Measurements from ENCODE around the gene WDR35. TPM values are rescaled to one million over a fixed set of nuclear protein-coding genes. Genes with fewer than 3 reads are reported as not detected.
"Not testable (repeated sequence)": the region's sequence is repeated elsewhere in the genome, so short reads cannot be mapped to it uniquely, and the experiment has no call there.

Gene WDR35
- total RNA-seq, 1 donor from 2014 or later: 12.0 TPM

DNA sequence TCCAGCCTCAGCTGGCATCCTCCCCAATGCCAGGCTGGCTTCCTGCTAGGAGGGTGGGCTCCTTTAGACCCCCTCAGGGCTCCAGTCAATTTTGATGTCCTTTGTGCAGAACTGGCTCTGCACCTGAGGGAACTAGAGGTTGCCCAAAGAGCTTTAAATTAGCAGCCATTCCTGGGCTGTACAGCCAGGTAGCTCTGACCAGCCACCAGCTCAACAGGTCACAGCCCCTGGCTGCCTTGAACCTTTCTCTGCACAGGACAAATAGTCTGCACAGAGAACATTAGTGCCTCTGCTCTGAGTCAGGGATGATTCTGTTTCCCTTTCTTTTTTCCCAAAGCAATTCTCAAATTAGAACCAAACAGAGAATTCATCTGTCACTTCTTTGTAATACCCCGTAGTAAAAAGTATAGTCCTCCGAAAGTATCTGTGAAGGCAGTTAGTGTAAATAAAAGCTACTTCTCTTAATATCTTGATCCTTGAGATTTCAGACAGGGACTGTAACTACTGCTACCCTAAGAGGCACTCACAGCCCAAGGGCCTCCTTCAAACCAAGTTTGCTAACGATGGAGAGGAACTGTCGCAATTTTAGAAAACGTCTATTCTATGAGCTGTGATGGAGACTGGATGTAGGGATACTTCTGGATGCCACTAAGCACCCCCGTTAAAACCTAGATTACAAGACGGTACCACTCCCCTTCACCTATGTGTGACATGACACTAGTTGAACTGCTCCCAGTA, 91.1 kb downstream of the WDR35 start:
- Histone ChIP-seq H3K36me3 (ENCODE audit: control insufficient read depth in 3 of 3, insufficient read depth in 3 of 3, low read length in 3 of 3) (no peaks in the 10 kb centered on the region), H3K27me3 (ENCODE audit: control insufficient read depth in 3 of 3, insufficient read depth in 3 of 3, low read length in 3 of 3) (no peaks in the 10 kb centered on the region), H3K9ac (ENCODE audit: low read depth in 1 of 3, low read length in 3 of 3) (peak overlapping the region in 1 of 3 donors; percentile 51), H3K9me3 (ENCODE audit: control insufficient read depth in 3 of 3, low read length in 3 of 3) (no peaks in the 10 kb centered on the region), H3K27ac (ENCODE audit: low read depth, low read length) (no peak overlapping the region), H3K4me1 (ENCODE audit: control insufficient read depth in 3 of 3, insufficient read depth in 3 of 3, low read length in 3 of 3) (peaks cover 23 to 33% (median 27%) of the 10 kb centered on the region in 3 donors), H3K4me3 (ENCODE audit: low read length in 3 of 3) (no peak overlapping the region)

DNA sequence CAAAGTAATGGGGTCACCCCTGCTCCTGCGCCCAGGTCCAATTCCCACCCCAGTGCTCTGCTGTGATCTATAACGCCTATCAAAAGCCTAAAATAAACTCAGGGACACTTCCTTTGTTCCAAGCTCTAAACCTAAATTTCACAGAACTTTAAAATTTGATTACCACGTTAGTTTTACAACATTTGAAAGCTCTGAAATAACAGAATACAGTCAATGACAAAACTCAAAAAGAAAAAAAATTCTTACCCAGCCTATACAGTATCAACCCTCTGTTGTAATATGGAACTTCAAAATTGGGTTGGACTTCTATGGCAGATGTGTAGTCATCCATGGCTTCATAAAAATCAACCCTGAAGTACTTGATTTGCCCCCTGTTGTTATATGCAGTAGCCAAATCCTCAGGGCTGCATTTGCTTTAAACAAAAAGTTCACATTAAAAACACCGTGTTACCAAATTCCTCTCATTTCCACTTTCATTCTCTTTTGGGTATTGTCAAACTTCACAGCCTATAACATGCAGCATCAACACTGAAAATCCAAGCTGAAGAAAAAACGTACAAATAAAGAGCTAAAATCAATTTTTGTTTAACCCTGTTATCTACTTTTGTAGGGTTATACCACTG, 92.2 kb downstream of the WDR35 start:
- H3K4me1 ChIP-seq (ENCODE audit: control insufficient read depth in 3 of 3, insufficient read depth in 3 of 3, low read length in 3 of 3): peaks cover 23 to 33% (median 27%) of the 10 kb centered on the region in 3 donors
- H3K36me3 ChIP-seq (ENCODE audit: control insufficient read depth in 3 of 3, insufficient read depth in 3 of 3, low read length in 3 of 3): no peaks in the 10 kb centered on the region
- H3K4me3 ChIP-seq (ENCODE audit: low read length in 3 of 3): no peak overlapping the region
- H3K27ac ChIP-seq (ENCODE audit: low read depth, low read length): no peak overlapping the region
- H3K9ac ChIP-seq (ENCODE audit: low read depth in 1 of 3, low read length in 3 of 3): peak overlapping the region in 2 of 3 donors; percentile 33 to 59
- no peaks in the 10 kb centered on the region for H3K9me3 ChIP-seq (ENCODE audit: control insufficient read depth in 3 of 3, low read length in 3 of 3)
- H3K27me3 ChIP-seq (ENCODE audit: control insufficient read depth in 3 of 3, insufficient read depth in 3 of 3, low read length in 3 of 3): no peaks in the 10 kb centered on the region

DNA sequence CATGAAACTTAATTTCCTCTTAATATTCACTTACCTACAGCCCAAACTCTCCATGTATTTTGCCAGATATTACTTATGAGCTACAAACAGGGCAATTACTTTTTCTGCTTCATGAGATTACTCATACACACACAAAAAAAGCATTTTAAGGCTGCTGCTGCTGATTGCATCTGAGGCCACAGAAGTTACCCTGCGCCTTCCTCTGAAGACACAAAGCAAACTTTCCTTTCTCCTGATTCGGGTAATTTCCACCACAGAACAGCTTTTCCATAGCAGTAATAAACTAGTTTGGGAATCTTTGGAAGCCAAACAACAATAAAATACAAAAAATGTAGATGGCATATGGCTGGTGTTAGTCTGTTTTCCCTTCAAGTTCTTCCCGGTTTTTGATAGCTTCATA, 94.4 kb downstream of the WDR35 start:
- Histone ChIP-seq H3K4me1 (ENCODE audit: control insufficient read depth in 3 of 3, insufficient read depth in 3 of 3, low read length in 3 of 3) (peaks cover 22 to 27% (median 22%) of the 10 kb centered on the region in 3 donors), H3K36me3 (ENCODE audit: control insufficient read depth in 3 of 3, insufficient read depth in 3 of 3, low read length in 3 of 3) (no peaks in the 10 kb centered on the region), H3K27ac (ENCODE audit: low read depth, low read length) (no peak overlapping the region), H3K27me3 (ENCODE audit: control insufficient read depth in 3 of 3, insufficient read depth in 3 of 3, low read length in 3 of 3) (no peaks in the 10 kb centered on the region), H3K9ac (ENCODE audit: low read depth in 1 of 3, low read length in 3 of 3) (no peak overlapping the region), H3K4me3 (ENCODE audit: low read length in 3 of 3) (no peak overlapping the region), H3K9me3 (ENCODE audit: control insufficient read depth in 3 of 3, low read length in 3 of 3) (no peaks in the 10 kb centered on the region)

DNA sequence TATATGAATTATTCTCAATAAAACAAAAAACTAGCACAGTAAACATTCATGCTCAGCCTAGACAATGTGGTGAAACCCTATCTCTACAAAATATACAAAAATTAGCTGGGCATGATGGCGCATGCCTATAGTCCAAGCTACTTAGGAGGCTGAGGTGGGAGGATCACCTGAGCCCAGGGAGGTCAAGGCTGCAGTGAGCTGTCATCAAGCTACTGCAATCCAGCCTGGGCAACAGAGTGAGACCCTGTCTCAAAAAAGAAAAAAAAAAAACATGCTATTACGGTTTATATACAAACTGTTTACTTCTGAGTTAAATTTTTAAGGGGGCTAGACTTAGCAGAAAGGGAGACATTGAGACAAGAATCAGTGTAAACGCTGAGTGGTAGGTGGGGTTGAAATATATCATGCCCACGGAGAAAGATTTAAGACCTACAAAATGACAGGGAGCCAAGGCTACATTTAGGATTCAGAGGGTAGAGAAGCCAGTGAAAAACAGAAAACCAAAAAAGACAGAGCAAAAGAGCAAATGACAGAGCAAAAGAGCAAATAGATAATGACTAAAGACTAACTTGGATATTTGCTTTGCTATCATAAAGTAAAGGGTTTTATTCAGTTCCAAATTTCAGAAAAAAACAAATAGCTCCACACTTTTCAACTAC, 95.6 kb downstream of the WDR35 start:
- Histone ChIP-seq H3K9me3 (ENCODE audit: control insufficient read depth in 3 of 3, low read length in 3 of 3) (no peaks in the 10 kb centered on the region), H3K4me1 (ENCODE audit: control insufficient read depth in 3 of 3, insufficient read depth in 3 of 3, low read length in 3 of 3) (peaks cover 16 to 24% (median 19%) of the 10 kb centered on the region in 3 donors), H3K4me3 (ENCODE audit: low read length in 3 of 3) (no peak overlapping the region), H3K27me3 (ENCODE audit: control insufficient read depth in 3 of 3, insufficient read depth in 3 of 3, low read length in 3 of 3) (no peaks in the 10 kb centered on the region), H3K36me3 (ENCODE audit: control insufficient read depth in 3 of 3, insufficient read depth in 3 of 3, low read length in 3 of 3) (no peaks in the 10 kb centered on the region), H3K27ac (ENCODE audit: low read depth, low read length) (no peak overlapping the region), H3K9ac (ENCODE audit: low read depth in 1 of 3, low read length in 3 of 3) (no peak overlapping the region)

DNA sequence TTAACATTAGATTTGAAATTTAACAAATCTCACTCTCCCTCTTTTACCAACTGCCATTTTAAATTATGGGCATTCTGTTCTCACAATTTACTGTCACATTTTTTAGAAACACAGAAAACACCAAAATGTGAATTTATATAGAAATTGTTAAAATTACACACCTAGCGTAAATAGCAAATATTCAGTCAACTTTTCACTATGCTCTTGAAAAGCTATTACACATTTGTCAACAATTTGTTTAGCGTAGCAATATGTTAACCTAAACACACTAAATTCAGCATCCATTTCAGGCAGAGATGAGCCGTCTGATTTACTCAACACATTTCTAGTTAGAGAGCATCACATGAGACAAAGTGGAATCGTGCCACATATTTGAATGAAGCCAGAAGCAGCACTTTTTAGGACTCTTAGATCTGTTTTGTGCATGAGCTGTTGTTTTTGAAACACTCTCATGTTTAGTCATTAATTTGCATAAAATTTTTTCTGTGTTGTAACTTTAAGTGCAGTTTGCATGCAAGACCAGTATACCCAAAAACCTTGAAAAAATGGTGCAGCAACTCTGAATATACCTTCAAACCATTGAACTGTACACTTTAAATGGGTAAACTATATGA, 96.3 kb downstream of the WDR35 start:
- Histone ChIP-seq H3K9me3 (ENCODE audit: control insufficient read depth in 3 of 3, low read length in 3 of 3) (no peaks in the 10 kb centered on the region), H3K36me3 (ENCODE audit: control insufficient read depth in 3 of 3, insufficient read depth in 3 of 3, low read length in 3 of 3) (no peaks in the 10 kb centered on the region), H3K27ac (ENCODE audit: low read depth, low read length) (no peak overlapping the region), H3K4me1 (ENCODE audit: control insufficient read depth in 3 of 3, insufficient read depth in 3 of 3, low read length in 3 of 3) (peaks cover 14 to 24% (median 14%) of the 10 kb centered on the region in 3 donors), H3K9ac (ENCODE audit: low read depth in 1 of 3, low read length in 3 of 3) (no peak overlapping the region), H3K4me3 (ENCODE audit: low read length in 3 of 3) (no peak overlapping the region), H3K27me3 (ENCODE audit: control insufficient read depth in 3 of 3, insufficient read depth in 3 of 3, low read length in 3 of 3) (no peaks in the 10 kb centered on the region)

DNA sequence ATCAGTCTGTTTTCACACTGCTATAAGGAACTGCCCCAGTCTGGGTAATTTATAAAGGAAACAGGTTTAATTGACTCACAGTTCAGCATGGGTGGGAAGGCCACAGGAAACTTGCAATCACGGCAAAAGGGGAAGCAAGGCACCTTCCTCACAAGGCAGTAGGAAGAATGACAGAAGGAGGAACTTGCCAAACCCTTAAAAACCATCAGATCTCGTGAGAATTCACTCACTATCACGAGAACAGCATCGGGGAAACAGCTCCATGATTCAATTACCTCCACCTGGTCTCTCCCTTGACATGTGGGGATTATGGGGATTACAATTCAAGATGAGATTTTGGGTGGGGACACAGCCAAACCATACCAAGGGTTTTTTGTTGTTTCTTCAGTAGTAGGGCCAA, 97.9 kb downstream of the WDR35 start:
- not testable (repeated sequence) for H3K9ac ChIP-seq (ENCODE audit: low read depth in 1 of 3, low read length in 3 of 3); H3K4me3 ChIP-seq (ENCODE audit: low read length in 3 of 3); H3K9me3 ChIP-seq (ENCODE audit: control insufficient read depth in 3 of 3, low read length in 3 of 3); H3K36me3 ChIP-seq (ENCODE audit: control insufficient read depth in 3 of 3, insufficient read depth in 3 of 3, low read length in 3 of 3); H3K27me3 ChIP-seq (ENCODE audit: control insufficient read depth in 3 of 3, insufficient read depth in 3 of 3, low read length in 3 of 3); H3K27ac ChIP-seq (ENCODE audit: low read depth, low read length)
- peaks cover 0 to 14% (median 5%) of the 10 kb centered on the region in 3 donors for H3K4me1 ChIP-seq (ENCODE audit: control insufficient read depth in 3 of 3, insufficient read depth in 3 of 3, low read length in 3 of 3)

DNA sequence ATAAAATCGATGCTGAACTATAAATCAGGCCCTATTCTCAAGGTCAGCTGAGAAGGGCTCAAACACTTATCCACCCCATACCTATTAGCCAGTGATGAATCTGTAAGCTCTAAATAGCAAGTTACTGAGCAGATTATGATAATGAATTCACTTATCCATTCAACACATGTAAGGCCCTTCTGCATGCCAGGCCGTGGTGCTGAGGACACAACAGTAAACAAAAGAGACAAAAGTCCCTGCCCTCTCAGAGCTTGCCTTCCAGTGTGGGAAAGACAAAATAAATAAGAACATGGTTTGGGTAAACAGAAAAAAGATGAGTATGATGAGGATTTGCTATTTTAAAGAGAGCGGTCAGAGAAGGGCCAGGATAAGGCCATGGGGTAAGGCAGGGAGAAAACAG, 99.8 kb downstream of the WDR35 start:
- H3K27ac ChIP-seq (ENCODE audit: low read depth, low read length): no peak overlapping the region
- H3K27me3 ChIP-seq (ENCODE audit: control insufficient read depth in 3 of 3, insufficient read depth in 3 of 3, low read length in 3 of 3): no peaks in the 10 kb centered on the region
- H3K9me3 ChIP-seq (ENCODE audit: control insufficient read depth in 3 of 3, low read length in 3 of 3): no peaks in the 10 kb centered on the region
- H3K4me3 ChIP-seq (ENCODE audit: low read length in 3 of 3): no peak overlapping the region
- peaks cover 4 to 19% (median 8%) of the 10 kb centered on the region in 3 donors for H3K4me1 ChIP-seq (ENCODE audit: control insufficient read depth in 3 of 3, insufficient read depth in 3 of 3, low read length in 3 of 3)
- no peak overlapping the region for H3K9ac ChIP-seq (ENCODE audit: low read depth in 1 of 3, low read length in 3 of 3)
- H3K36me3 ChIP-seq (ENCODE audit: control insufficient read depth in 3 of 3, insufficient read depth in 3 of 3, low read length in 3 of 3): no peaks in the 10 kb centered on the region

DNA sequence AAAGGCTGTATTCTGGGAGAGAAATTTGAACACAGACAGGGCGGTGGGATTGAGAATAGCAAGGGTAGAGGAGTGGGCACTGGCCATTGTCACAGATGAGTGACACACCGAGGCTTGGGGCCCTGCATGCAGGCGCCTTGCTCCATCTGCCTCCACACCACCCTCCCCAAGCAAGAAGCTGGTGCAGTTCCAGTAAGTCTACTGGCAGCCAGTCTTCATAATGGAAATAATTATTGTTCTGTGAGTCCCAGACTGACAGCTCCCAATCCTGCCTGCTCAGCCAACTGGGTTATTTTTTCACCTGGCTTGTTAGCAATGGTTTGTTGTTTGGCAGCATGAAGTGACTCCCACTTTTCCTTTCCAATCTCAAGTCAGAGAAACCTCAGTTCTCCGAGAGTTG, 101.1 kb downstream of the WDR35 start:
- Histone ChIP-seq H3K9me3 (ENCODE audit: control insufficient read depth in 3 of 3, low read length in 3 of 3) (no peaks in the 10 kb centered on the region), H3K36me3 (ENCODE audit: control insufficient read depth in 3 of 3, insufficient read depth in 3 of 3, low read length in 3 of 3) (no peaks in the 10 kb centered on the region), H3K27ac (ENCODE audit: low read depth, low read length) (no peak overlapping the region), H3K27me3 (ENCODE audit: control insufficient read depth in 3 of 3, insufficient read depth in 3 of 3, low read length in 3 of 3) (peaks cover 0 to 3% (median 0%) of the 10 kb centered on the region in 3 donors), H3K4me3 (ENCODE audit: low read length in 3 of 3) (no peak overlapping the region), H3K4me1 (ENCODE audit: control insufficient read depth in 3 of 3, insufficient read depth in 3 of 3, low read length in 3 of 3) (peaks cover 4 to 19% (median 8%) of the 10 kb centered on the region in 3 donors), H3K9ac (ENCODE audit: low read depth in 1 of 3, low read length in 3 of 3) (no peak overlapping the region)

DNA sequence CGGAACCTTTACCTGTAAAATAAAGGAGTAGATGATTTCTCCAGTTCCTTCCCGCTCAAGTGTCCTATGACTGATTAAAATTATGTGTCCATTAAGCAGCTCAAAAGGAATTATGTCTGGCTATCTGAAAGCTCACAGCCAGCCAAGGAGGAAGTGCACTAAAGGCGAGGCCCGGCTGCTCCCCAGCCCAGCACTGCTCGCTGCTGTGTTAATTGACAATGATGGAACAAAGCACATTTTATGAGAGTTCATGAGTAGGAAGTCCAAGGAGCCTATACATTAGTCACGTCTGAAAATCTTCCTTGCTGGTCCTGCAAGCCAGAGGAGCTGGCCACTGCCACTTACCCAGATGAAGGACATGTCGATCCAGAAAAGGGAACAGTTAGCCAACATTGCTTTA, 102.4 kb downstream of the WDR35 start:
- H3K27ac ChIP-seq (ENCODE audit: low read depth, low read length): no peak overlapping the region
- no peak overlapping the region for H3K4me3 ChIP-seq (ENCODE audit: low read length in 3 of 3)
- no peak overlapping the region for H3K9ac ChIP-seq (ENCODE audit: low read depth in 1 of 3, low read length in 3 of 3)
- H3K9me3 ChIP-seq (ENCODE audit: control insufficient read depth in 3 of 3, low read length in 3 of 3): no peaks in the 10 kb centered on the region
- peaks cover 4 to 19% (median 8%) of the 10 kb centered on the region in 3 donors for H3K4me1 ChIP-seq (ENCODE audit: control insufficient read depth in 3 of 3, insufficient read depth in 3 of 3, low read length in 3 of 3)
- no peaks in the 10 kb centered on the region for H3K36me3 ChIP-seq (ENCODE audit: control insufficient read depth in 3 of 3, insufficient read depth in 3 of 3, low read length in 3 of 3)
- peaks cover 0 to 3% (median 0%) of the 10 kb centered on the region in 3 donors for H3K27me3 ChIP-seq (ENCODE audit: control insufficient read depth in 3 of 3, insufficient read depth in 3 of 3, low read length in 3 of 3)
